K562 (cell line): ENCODE data around the gene MPC1. TPM values are rescaled to one million over a fixed set of nuclear protein-coding genes. Genes with fewer than 3 reads are reported as not detected.

Experiments
- ATAC-seq: fragments of 200-7000 bp; cut with Tn5 transposase; 3 replicates; pipeline ENCODE4 v1.9.1; 2020; ENCODE audit warnings: moderate library complexity
- BruUV-seq: library from RNA; stranded (reverse); fragments of 400-500 nt; replicated peaks from 2 replicates; lab custom pipeline; 2021; lab: Mats Ljungman, UMichigan
- CTCF ChIA-PET: fragments of 300-600 bp; formaldehyde crosslinking; extraction: SDS; loops from one replicate; lab custom pipeline; 2021; ENCODE audit warnings: low intra/inter-chr PET ratio; lab: Yijun Ruan, JAX
- POLR2A ChIA-PET: fragments of 300-600, 350-650 bp; sonication (Branson Sonifier 250); formaldehyde crosslinking; extraction: SDS; loops from one replicate; lab custom pipeline; 2021; ENCODE audit warnings: antibody characterized with exemption, inconsistent platforms; lab: Yijun Ruan, JAX
- DNase-seq, 4 experiments: peaks; one replicate each; pipeline versions ENCODE4 v3.0.0 to v3.0.0-alpha.2; 2011 to 2018; ENCODE audit warnings: low spot score in 3 of 4, mixed read lengths in 3 of 4; ENCODE audit errors: extremely low read depth in 1 of 4
- FAIRE-seq: peaks from 2 replicates; lab custom pipeline; 2011; peaks lifted over from hg19 to GRCh38; lab: Jason Lieb, UNC
- H2AFZ ChIP-seq: 2 replicates; pipeline ENCODE4 v1.6.0; 2011; ENCODE audit warnings: low read depth, low read length, control low read depth, inconsistent platforms
- H3K27ac ChIP-seq: fragments of 200-600 bp; 3 replicates; pipeline ENCODE4 v1.8.0; 2011; ENCODE audit warnings: low read depth, mild to moderate bottlenecking, control low read depth, inconsistent platforms, low read length, moderate library complexity, mixed read lengths; ENCODE audit errors: extremely low read depth
- H3K27me3 ChIP-seq, 2 experiments: fragments of 300-600 bp in 1 of 2; 2 replicates in 1 of 2; 3 replicates in 1 of 2; pipeline versions ENCODE4 v1.6.0 to v1.8.0; 2011; ENCODE audit warnings: inconsistent platforms in 2 of 2, low read length in 2 of 2, mild to moderate bottlenecking in 1 of 2, mixed read lengths in 1 of 2, moderate library complexity in 1 of 2; ENCODE audit not compliant: control insufficient read depth in 2 of 2, insufficient read depth in 2 of 2
- H3K36me3 ChIP-seq: fragments of 300-600 bp; 3 replicates; pipeline ENCODE4 v1.8.0; 2011; ENCODE audit warnings: mild to moderate bottlenecking, low read length, inconsistent platforms; ENCODE audit not compliant: control insufficient read depth, insufficient read depth
- H3K4me1 ChIP-seq, 2 experiments: fragments of 200-600 bp in 1 of 2; replicated peaks in 1 of 2; 2 replicates in 1 of 2; 3 replicates in 1 of 2; pipeline versions ENCODE4 v1.5.1 to v1.8.0; 2011; ENCODE audit warnings: inconsistent platforms in 2 of 2, low read length in 2 of 2, mild to moderate bottlenecking in 1 of 2, mixed read lengths in 1 of 2, moderate library complexity in 1 of 2; ENCODE audit not compliant: control insufficient read depth in 2 of 2, insufficient read depth in 2 of 2
- H3K4me2 ChIP-seq: 2 replicates; pipeline ENCODE4 v1.6.1; 2011; ENCODE audit warnings: low read length, control low read depth, inconsistent platforms, mixed read lengths; ENCODE audit not compliant: insufficient read depth
- H3K4me3 ChIP-seq: fragments of 200-600 bp; sonication (generic), shearing (Covaris generic); 2 replicates; pipeline ENCODE4 v1.5.1; 2016; ENCODE audit warnings: control low read depth, inconsistent platforms
- H3K79me2 ChIP-seq: fragments of 200-600 bp; 3 replicates; pipeline ENCODE4 v1.8.0; 2011; ENCODE audit warnings: low read length, inconsistent platforms; ENCODE audit not compliant: control insufficient read depth, insufficient read depth
- H3K9ac ChIP-seq, 2 experiments: 2 replicates each; pipeline versions ENCODE4 v1.6.0 to v1.6.1; 2011; ENCODE audit warnings: low read depth in 2 of 2, low read length in 2 of 2, control low read depth in 1 of 2, inconsistent platforms in 1 of 2, mild to moderate bottlenecking in 1 of 2, mixed read lengths in 1 of 2; ENCODE audit not compliant: insufficient read depth in 1 of 2
- H3K9me1 ChIP-seq: one replicate; pipeline ENCODE4 v1.6.0; 2011; ENCODE audit warnings: inconsistent platforms, mild to moderate bottlenecking, low read length, moderate library complexity; ENCODE audit not compliant: control insufficient read depth, insufficient read depth
- H3K9me3 ChIP-seq: replicated peaks from 2 replicates; pipeline ENCODE4 v1.5.1; 2011; ENCODE audit warnings: low read depth, low read length, inconsistent platforms; ENCODE audit not compliant: control insufficient read depth, insufficient read depth
- H4K20me1 ChIP-seq: replicated peaks from 2 replicates; pipeline ENCODE4 v1.6.1; 2011; ENCODE audit warnings: low read length, inconsistent platforms, mixed read lengths; ENCODE audit not compliant: control insufficient read depth, insufficient read depth
- HDGF ChIP-seq: fragments of 450-650 bp; IDR thresholded peaks from 2 replicates; pipeline ENCODE4 v1.6.1; 2016
- KLF6 ChIP-seq: fragments of 250-450 bp; sonication (Bioruptor Pico); IDR thresholded peaks from 2 replicates; pipeline ENCODE4 v1.4.0; 2020; ENCODE audit warnings: mild to moderate bottlenecking, moderate library complexity, borderline replicate concordance
- MTA3 ChIP-seq: fragments of 450-650 bp; formaldehyde crosslinking; IDR thresholded peaks from 2 replicates; pipeline ENCODE4 v1.6.1; 2017; ENCODE audit warnings: mild to moderate bottlenecking, borderline replicate concordance
- SAFB ChIP-seq: fragments of 200-400 bp; formaldehyde crosslinking; IDR thresholded peaks from 2 replicates; pipeline ENCODE4 v1.6.1; 2017; ENCODE audit warnings: low read depth, low read length, borderline replicate concordance
- STAG1 ChIP-seq: sonication (generic); formaldehyde crosslinking; IDR thresholded peaks from 2 replicates; pipeline ENCODE4 v1.5.0; 2020; ENCODE audit warnings: missing genetic modification reagents, borderline replicate concordance
- YBX1 ChIP-seq: fragments of 450-650 bp; IDR thresholded peaks from 2 replicates; pipeline ENCODE4 v1.7.1; 2016; ENCODE audit warnings: mild to moderate bottlenecking
- ZC3H4 ChIP-seq: sonication (generic); formaldehyde crosslinking; IDR thresholded peaks from 2 replicates; pipeline ENCODE4 v1.9.0; 2021; ENCODE audit warnings: missing genetic modification reagents, borderline replicate concordance
- ZFP1 ChIP-seq: fragments of 450-650 bp; formaldehyde crosslinking; IDR thresholded peaks from 2 replicates; pipeline ENCODE4 v1.4.0; 2020; ENCODE audit warnings: mild to moderate bottlenecking, mixed read lengths
- ZNF121 ChIP-seq: sonication (generic); formaldehyde crosslinking; conservative IDR thresholded peaks from 2 replicates; pipeline ENCODE4 v1.8.0; 2022; ENCODE audit warnings: missing genetic modification reagents
- ZNF707 ChIP-seq: fragments of 250-450 bp; sonication (Bioruptor Pico); conservative IDR thresholded peaks from 2 replicates; pipeline ENCODE4 v1.8.0; 2022; ENCODE audit warnings: inconsistent platforms, mild to moderate bottlenecking, moderate library complexity
- ZNF766 ChIP-seq: fragments of 200-800 bp; sonication (Bioruptor generic); conservative IDR thresholded peaks from 2 replicates; pipeline ENCODE4 v1.6.1; 2016; ENCODE audit warnings: missing genetic modification characterization, missing compliant biosample characterization
- ZNF830 ChIP-seq: fragments of 250-450 bp; sonication (Bioruptor Pico); IDR thresholded peaks from 2 replicates; pipeline ENCODE4 v1.5.0; 2021; ENCODE audit warnings: mild to moderate bottlenecking
- WGBS: fragments of 100-300 bp; shearing (Covaris generic); methylation state at CpG from one replicate; pipeline ENCODE4 v1.1.6; 2016; ENCODE audit warnings: low coverage, mixed read lengths; ENCODE audit not compliant: insufficient coverage; ENCODE audit errors: missing lambda C conversion rate; 5-methylcytosine and 5-hydroxymethylcytosine counted together
- in situ Hi-C: fragments of 300-500 bp; cut with MboI; formaldehyde crosslinking; loops from 4 replicates; pipeline ENCODE4 v1.15.0; 2018; ENCODE audit warnings: inconsistent platforms, mixed read lengths
- intact Hi-C: fragments of 100-400 bp; cut with micrococcal nuclease; formaldehyde crosslinking; loops from 2 replicates; pipeline ENCODE4 v1.14.2; 2022
- polyA plus RNA-seq, 8 experiments: library from polyadenylated mRNA; depleted of rRNA in 4 of 8; stranded (reverse) in 5 of 8; unstranded in 3 of 8; fragments of >200 nt; fragmentation: Nextera tagmentation in 2 of 8; fragmentation: Illumina TruSeq in 1 of 8; extraction: Ambion mirVana in 2 of 8; extraction: Trizol in 1 of 8; gene quantifications; 2 replicates each; pipeline versions ENCODE4 v1.2.1 to v1.2.3, GENCODE V29; 2011 to 2014; ENCODE audit warnings: inconsistent platforms in 1 of 8, missing spikeins in 1 of 8
- total RNA-seq, 7 experiments: library from RNA; depleted of rRNA in 6 of 7; stranded (reverse); fragments of >200 nt in 6 of 7; fragmentation: Illumina TruSeq in 2 of 7; extraction: Trizol in 2 of 7; gene quantifications; 2 replicates each; pipeline versions ENCODE4 v1.2.1 to v1.2.3, GENCODE V29; 2011 to 2021; ENCODE audit warnings: low replicate concordance in 1 of 7
- TF ChIP-seq, protein P1 (sequence below): fragments of 200-800 bp; sonication (Bioruptor generic); IDR thresholded peaks from 2 replicates; pipeline ENCODE4 v1.6.1; 2017; ENCODE audit warnings: missing genetic modification characterization, missing compliant biosample characterization
- TF ChIP-seq, protein P2 (sequence below): sonication (generic); formaldehyde crosslinking; IDR thresholded peaks from 2 replicates; pipeline ENCODE4 v1.8.0; 2022; ENCODE audit warnings: mild to moderate bottlenecking, missing genetic modification reagents
- TF ChIP-seq, protein P3 (sequence below): fragments of 450-650 bp; IDR thresholded peaks from 2 replicates; pipeline ENCODE4 v1.6.1; 2014; ENCODE audit warnings: low read depth, mild to moderate bottlenecking, moderate library complexity, borderline replicate concordance
- TF ChIP-seq, protein P4 (sequence below): fragments of 250-450 bp; sonication (Bioruptor Pico); IDR thresholded peaks from 2 replicates; pipeline ENCODE4 v1.4.0; 2020; ENCODE audit warnings: mild to moderate bottlenecking, moderate library complexity

MPC1 gene
- total and polyA plus RNA-seq, 9 of the 15 experiments (the other 6 are each of a cell fraction or from before 2014, with no cell fraction given), result 78.6 to 185 (median 138) TPM

DNA sequence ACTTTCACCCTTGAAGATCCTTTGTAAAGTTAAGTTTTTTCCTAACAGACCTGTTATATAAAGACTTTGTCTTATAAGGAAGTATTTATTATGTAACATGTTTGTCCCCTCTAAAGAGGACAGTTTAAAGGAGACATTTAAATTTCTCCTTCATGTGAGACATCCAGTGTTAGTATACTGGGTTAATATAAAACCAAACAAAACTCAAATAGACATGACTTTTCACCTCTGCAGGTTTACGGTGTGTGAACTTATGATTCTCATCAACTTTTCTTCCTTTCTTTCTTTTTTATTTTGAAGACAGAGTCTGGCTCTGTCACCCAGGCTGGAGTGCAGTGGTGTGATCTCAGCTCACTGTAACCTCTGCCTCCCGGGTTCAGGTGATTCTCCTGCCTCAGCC, 17.4 kb upstream of the MPC1 start:
- intact Hi-C loops, result loop anchor here (1.0 to 5.0 kb wide), 4 partner anchors 68 to 243 kb away; no protein-coding TSS in a partner anchor
- Histone ChIP-seq H3K27ac (no peak overlapping the region), H2AFZ (no peak overlapping the region), H3K27me3 (peaks cover 29 to 60% of the 10 kb centered on the region in 2 experiments), H3K9ac (no peak overlapping the region), H3K4me1 (peaks cover 0 to 3% of the 10 kb centered on the region in 2 experiments; a peak in 1 of 5 replicates), H3K9me3 (no peaks in the 10 kb centered on the region), H3K9me1 (no peaks in the 10 kb centered on the region), H3K4me2 (no peak overlapping the region), H3K36me3 (no peaks in the 10 kb centered on the region), H4K20me1 (no peaks in the 10 kb centered on the region), H3K79me2 (no peaks in the 10 kb centered on the region), H3K4me3 (no peak overlapping the region)
- BruUV-seq, result no TSS peak
- TF ChIP-seq ZNF830 (CRISPR knock-in tag) (no peak), SAFB (no peak), ZC3H4 (no peak), MTA3 (no peak), KLF6 (CRISPR knock-in tag) (no peak), ZFP1 (CRISPR knock-in tag) (no peak), HDGF (no peak), ZNF707 (CRISPR knock-in tag) (no peak), YBX1 (no peak), ZNF121 (CRISPR knock-in tag) (no peak), ZNF766 (CRISPR knock-in tag) (no peak), STAG1 (no peak)
- TF ChIP-seq, protein P1, sequence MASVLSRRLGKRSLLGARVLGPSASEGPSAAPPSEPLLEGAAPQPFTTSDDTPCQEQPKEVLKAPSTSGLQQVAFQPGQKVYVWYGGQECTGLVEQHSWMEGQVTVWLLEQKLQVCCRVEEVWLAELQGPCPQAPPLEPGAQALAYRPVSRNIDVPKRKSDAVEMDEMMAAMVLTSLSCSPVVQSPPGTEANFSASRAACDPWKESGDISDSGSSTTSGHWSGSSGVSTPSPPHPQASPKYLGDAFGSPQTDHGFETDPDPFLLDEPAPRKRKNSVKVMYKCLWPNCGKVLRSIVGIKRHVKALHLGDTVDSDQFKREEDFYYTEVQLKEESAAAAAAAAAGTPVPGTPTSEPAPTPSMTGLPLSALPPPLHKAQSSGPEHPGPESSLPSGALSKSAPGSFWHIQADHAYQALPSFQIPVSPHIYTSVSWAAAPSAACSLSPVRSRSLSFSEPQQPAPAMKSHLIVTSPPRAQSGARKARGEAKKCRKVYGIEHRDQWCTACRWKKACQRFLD, result no peak
- TF ChIP-seq, protein P2, sequence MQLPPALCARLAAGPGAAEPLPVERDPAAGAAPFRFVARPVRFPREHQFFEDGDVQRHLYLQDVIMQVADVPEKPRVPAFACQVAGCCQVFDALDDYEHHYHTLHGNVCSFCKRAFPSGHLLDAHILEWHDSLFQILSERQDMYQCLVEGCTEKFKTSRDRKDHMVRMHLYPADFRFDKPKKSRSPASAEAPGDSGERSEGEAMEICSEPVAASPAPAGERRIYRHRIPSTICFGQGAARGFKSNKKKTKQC (CRISPR knock-in tag), result no peak
- TF ChIP-seq, protein P3, sequence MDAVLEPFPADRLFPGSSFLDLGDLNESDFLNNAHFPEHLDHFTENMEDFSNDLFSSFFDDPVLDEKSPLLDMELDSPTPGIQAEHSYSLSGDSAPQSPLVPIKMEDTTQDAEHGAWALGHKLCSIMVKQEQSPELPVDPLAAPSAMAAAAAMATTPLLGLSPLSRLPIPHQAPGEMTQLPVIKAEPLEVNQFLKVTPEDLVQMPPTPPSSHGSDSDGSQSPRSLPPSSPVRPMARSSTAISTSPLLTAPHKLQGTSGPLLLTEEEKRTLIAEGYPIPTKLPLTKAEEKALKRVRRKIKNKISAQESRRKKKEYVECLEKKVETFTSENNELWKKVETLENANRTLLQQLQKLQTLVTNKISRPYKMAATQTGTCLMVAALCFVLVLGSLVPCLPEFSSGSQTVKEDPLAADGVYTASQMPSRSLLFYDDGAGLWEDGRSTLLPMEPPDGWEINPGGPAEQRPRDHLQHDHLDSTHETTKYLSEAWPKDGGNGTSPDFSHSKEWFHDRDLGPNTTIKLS, result no peak
- TF ChIP-seq, protein P4, sequence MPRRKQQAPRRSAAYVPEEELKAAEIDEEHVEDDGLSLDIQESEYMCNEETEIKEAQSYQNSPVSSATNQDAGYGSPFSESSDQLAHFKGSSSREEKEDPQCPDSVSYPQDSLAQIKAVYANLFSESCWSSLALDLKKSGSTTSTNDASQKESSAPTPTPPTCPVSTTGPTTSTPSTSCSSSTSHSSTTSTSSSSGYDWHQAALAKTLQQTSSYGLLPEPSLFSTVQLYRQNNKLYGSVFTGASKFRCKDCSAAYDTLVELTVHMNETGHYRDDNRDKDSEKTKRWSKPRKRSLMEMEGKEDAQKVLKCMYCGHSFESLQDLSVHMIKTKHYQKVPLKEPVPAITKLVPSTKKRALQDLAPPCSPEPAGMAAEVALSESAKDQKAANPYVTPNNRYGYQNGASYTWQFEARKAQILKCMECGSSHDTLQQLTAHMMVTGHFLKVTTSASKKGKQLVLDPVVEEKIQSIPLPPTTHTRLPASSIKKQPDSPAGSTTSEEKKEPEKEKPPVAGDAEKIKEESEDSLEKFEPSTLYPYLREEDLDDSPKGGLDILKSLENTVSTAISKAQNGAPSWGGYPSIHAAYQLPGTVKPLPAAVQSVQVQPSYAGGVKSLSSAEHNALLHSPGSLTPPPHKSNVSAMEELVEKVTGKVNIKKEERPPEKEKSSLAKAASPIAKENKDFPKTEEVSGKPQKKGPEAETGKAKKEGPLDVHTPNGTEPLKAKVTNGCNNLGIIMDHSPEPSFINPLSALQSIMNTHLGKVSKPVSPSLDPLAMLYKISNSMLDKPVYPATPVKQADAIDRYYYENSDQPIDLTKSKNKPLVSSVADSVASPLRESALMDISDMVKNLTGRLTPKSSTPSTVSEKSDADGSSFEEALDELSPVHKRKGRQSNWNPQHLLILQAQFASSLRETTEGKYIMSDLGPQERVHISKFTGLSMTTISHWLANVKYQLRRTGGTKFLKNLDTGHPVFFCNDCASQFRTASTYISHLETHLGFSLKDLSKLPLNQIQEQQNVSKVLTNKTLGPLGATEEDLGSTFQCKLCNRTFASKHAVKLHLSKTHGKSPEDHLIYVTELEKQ (CRISPR knock-in tag), result no peak
- ChIA-PET POLR2A (interaction anchor here (0.9 to 2.1 kb wide), 5 partner anchors 10 to 120 kb away, joined by 3 to 5 read pairs (median 4); no protein-coding TSS in a partner anchor), CTCF (interaction anchor here (0.9 to 3.6 kb wide), 4 partner anchors 69 to 243 kb away, joined by 3 to 37 read pairs (median 14); no protein-coding TSS in a partner anchor)
- no peak for ATAC-seq
- DNase-seq, result no peak
- WGBS, result 32% methylated on average over 2 of the region's 2 CpGs
- no peak for FAIRE-seq
- in situ Hi-C loops, result no loop called here
